NCI-H748 (cell line): ENCODE data around the gene ABCA2.

ENCODE experiments used
- DNase-seq: peaks from one replicate; lab custom pipeline; 2025; ENCODE audit not compliant: unreplicated experiment; lab: John Stamatoyannopoulos, UW

ABCA2 gene

GRCh38 chr9:137030538-137031527 lies 2.8 kb upstream of the ABCA2 start:
- DNase-seq = no peak

DNA sequence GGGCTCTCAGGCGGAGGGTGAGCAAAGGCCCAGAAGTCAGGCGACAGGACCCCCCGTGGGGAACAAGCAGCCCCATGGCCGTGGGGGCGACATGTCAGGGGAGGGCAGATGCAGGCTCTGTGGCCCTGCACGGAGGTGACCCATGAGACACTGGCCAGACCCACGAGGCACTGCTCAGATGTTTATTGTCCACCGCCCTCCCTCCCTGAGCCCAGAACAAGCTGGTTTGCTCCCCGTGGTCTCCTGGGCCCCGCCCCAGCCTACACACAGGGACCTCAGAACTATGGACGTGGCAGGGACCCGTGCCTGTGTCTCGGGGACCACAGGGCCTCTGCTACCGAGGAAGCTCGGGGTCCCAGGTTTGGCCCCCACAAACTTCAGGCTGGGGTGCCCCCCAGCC lies 2.0 kb upstream of the ABCA2 start:
- DNase-seq = no peak

- peak; percentile 72 for DNase-seq
Observed at GRCh38 chr9:137029058-137029936, 1.3 kb upstream of the ABCA2 start.

- peak; percentile 76 for DNase-seq
Observed at GRCh38 chr9:137028263-137029057, 423 bp upstream of the ABCA2 start.

DNA sequence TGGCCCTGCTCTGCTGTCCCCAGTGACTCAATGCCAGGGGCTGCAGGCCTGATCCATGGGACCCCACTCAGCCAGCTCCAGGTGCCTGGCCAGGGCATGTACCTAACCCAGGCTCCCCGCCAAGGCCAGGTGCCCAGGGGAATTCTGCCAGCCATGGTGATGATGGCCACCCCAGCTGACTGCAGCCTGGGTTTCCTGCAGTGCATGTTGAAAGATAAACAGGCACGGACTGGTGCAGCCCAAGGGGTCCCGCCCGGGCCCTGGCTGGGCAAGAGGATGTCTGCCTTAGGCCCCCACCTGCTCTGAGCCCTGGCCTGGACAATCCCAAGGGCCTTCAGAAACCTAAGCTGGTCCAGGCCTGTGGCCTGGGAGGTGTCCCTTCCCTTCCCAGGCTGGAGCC lies 1.2 kb downstream of the ABCA2 start:
- no peak for DNase-seq

DNA sequence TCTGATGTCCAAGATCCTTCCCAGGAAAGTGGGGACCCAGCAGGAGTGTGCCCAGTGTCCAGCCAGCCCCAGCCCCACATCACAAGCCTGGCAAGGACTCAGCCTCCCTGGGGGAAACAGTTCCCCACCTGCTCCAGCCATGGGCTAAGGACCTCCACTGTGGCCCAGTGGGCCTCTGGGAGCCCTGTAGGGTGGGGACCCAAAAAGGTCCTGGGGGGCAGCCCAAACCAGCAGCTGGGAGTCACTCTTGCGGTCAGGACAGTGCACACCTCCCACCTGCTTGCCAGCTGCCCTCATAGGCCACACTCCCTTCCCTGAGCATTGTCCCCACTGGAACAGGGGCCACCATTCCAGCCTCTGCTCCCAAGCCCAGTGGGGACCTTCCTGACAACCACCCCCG lies 1.7 kb downstream of the ABCA2 start:
- DNase-seq = no peak

- peak; percentile 94 for DNase-seq
Observed at GRCh38 chr9:137025517-137025966, 2.5 kb downstream of the ABCA2 start.

DNA sequence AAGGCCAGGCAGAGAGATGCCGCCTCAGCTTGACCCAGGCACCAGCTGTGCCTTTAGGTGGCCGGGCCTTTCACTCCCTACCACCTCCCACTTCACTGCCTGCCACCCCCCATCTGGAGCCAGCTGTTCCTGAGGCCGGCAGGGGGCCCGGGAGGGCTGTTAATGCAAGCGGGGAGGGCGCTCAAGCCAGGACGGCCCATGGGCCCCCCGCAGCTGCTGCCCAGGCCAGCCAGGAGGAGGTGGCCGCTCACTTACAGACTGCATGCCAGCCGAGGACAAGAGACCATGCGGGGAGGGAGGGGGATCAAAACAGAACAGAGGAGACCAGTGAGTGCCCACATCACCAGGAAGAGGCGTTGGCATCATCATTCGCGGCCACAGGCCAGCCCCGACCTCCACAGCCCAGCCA lies 4.5 kb downstream of the ABCA2 start:
- DNase-seq = no peak

GRCh38 chr9:137023157-137023556 lies 4.9 kb downstream of the ABCA2 start:
- no peak for DNase-seq

GRCh38 chr9:137022662-137023008 lies 5.4 kb downstream of the ABCA2 start:
- no peak for DNase-seq

GRCh38 chr9:137021979-137022661 lies 5.9 kb downstream of the ABCA2 start:
- peak; percentile 84 for DNase-seq

GRCh38 chr9:137021568-137021978 lies 6.5 kb downstream of the ABCA2 start:
- no peak for DNase-seq

DNA sequence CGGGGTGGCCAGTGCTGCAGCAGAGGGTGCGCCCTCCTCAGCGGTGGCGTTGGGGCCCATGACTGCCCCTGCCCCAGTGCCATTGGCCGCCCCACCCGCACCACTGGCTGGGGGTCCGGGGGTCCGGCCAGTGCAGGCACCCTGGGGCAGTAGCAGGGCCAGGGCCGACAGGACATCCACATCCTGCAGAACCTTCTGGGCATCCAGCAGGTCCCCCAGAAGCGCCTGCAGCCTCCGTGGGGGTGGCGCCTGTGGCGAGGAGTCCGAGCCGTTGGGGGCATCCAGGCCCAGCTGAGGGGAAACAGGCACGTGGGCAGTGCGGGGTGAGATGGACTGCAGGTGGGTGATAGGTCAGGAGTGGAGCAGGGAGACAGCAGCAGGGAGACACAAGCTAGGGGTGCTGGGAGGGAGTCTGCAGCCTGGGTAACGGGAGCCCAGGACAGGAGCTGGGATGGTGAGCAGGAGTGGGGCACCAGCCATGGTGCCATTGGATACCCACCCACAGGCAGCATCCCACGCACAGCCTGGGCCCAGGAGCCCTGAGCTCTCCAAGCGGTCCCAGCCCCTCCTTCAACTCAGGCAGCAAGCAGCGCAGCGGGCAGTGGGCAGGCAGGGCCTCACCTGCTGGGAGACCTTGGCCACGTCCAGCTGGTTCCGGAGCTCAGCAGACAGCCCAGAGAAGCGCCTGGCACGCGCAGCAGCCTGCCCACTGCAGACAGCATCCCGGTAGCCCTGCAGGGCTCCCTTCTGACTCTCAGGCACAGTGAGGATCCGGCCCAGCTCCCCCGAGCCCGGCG lies 7.1 kb downstream of the ABCA2 start:
- DNase-seq = no peak

GRCh38 chr9:137019891-137020683 lies 8.0 kb downstream of the ABCA2 start:
- DNase-seq = no peak

GRCh38 chr9:137018761-137019559 lies 9.1 kb downstream of the ABCA2 start:
- no peak for DNase-seq

DNA sequence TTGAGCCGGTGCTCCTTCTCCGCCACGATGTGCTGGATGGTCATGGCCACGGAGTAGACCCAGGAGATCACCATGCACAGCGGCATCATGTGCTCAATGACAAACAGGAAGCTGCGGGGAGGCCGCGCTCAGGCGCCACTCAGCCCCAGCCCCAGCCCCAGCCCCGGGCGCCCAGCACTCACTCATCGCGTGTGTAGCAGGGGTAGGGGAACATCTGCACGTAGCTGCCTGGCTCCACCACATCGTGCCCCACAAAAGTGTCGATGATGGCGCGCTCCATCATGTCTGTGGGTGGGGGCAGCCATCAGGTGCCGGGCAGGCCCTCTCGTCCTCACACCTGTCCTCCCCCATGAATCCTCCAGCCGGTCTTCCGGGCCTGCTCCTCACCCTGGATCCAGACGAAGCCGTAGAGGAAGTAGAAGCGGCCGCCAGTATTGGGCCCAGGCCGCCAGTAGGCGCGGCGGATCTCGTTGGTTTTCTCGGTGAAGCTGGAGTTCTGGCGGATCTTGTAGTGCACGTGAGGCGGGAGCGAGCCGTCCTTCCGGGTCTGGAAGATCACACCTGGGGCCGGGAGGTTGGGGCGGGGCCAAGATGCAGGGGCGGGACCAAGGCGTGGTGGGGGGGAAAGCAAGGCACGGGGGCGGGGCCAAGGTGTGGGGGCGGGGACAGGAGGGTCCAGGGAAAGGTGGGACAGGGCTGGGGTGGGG lies 10.1 kb downstream of the ABCA2 start:
- DNase-seq = no peak

DNA sequence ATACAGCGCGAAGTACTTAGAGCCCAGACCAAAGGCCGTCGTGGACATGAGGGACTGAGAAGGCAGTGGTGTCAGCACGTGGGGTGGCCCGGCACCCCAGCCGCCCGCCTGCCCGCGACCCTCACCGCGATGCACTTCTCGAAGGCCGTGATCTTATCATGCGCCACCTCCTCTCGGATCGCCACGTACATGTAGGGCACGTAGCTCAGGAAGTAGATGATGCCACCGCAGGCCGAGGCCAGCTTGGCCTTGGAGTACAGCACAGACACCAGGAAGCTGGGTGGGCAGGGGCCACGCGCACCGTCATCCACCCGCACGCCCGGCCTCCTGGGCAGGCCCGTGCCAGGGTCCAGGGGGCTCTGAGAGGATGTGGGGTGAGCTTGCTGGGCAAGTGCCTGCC lies 11.0 kb downstream of the ABCA2 start:
- no peak for DNase-seq
